ENCODE results near the gene SIPA1L3.

- TF ChIP-seq CTCF (conservative IDR thresholded peaks at IDR 0.05; ENCODE audit: low read depth, low read length) (no peak), EZH2 (IDR thresholded peaks at IDR 0.05; ENCODE audit: borderline replicate concordance, low read depth, low read length, poor library complexity, severe bottlenecking) (no peak)
These were observed 112.4 kb downstream of the SIPA1L3 start for GRCh38 chr19:38019396-38019724.

Measured in A673 (cell line).